OCI-LY3 (cell line): ENCODE results near the gene ATRN.

ENCODE experiments used
- H2AFZ ChIP-seq: fragments of 200-600, 300-600 bp; shearing (Covaris generic); 2 replicates; pipeline ENCODE4 v1.6.0; 2014; ENCODE audit warnings: antibody characterized with exemption, low read depth, low read length
- H3K27ac ChIP-seq: fragments of 200-600, 300-600 bp; sonication (generic); 2 replicates; pipeline ENCODE4 v1.5.1; 2014; ENCODE audit warnings: mild to moderate bottlenecking, low read length, moderate library complexity, mixed read lengths
- H3K27me3 ChIP-seq: fragments of 200-600, 300-600 bp; sonication (generic); 2 replicates; pipeline ENCODE4 v1.6.1; 2014; ENCODE audit warnings: low read depth, low read length, mixed read lengths
- H3K36me3 ChIP-seq: fragments of 200-600, 300-600 bp; sonication (generic); replicated peaks from 2 replicates; pipeline ENCODE3; 2014; ENCODE audit warnings: low read depth, low read length, mixed read lengths
- H3K4me1 ChIP-seq: fragments of 300-600, 200-600 bp; sonication (generic); 2 replicates; pipeline ENCODE4 v1.6.1; 2014; ENCODE audit warnings: low read length, mixed read lengths
- H3K4me2 ChIP-seq: fragments of 200-600, 300-600 bp; sonication (generic); 2 replicates; pipeline ENCODE4 v1.6.1; 2014; ENCODE audit warnings: low read length, mixed read lengths
- H3K4me3 ChIP-seq: fragments of 300-600, 200-600 bp; sonication (generic); 2 replicates; pipeline ENCODE4 v1.5.1; 2014; ENCODE audit warnings: antibody characterized with exemption, mild to moderate bottlenecking, low read length, moderate library complexity
- H3K79me2 ChIP-seq: fragments of 300-600, 200-600 bp; shearing (Covaris generic); 2 replicates; pipeline ENCODE4 v1.6.1; 2014; ENCODE audit warnings: mild to moderate bottlenecking, low read length, mixed read lengths
- H3K9ac ChIP-seq: fragments of 300-600, 200-600 bp; shearing (Covaris generic); 2 replicates; pipeline ENCODE4 v1.6.0; 2014; ENCODE audit warnings: mild to moderate bottlenecking, low read length, moderate library complexity
- H3K9me3 ChIP-seq: fragments of 200-600, 300-600 bp; shearing (Covaris generic); 2 replicates; pipeline ENCODE4 v1.6.1; 2014; ENCODE audit warnings: low read length, mixed read lengths; ENCODE audit not compliant: insufficient read depth
- H4K20me1 ChIP-seq: fragments of 200-600, 300-600 bp; sonication (generic); 2 replicates; pipeline ENCODE4 v1.6.1; 2016; ENCODE audit warnings: low read length, mixed read lengths; ENCODE audit not compliant: insufficient read depth
- CTCF ChIP-seq: fragments of 200-600, 300-600 bp; sonication (generic); IDR thresholded peaks from 2 replicates; pipeline ENCODE4 v1.5.1; 2014; ENCODE audit warnings: antibody characterized with exemption, low read length, low read depth
- EZH2phosphoT487 ChIP-seq: fragments of 200-600 bp; shearing (Covaris generic); IDR thresholded peaks from 2 replicates; pipeline ENCODE4 v1.6.1; 2018; ENCODE audit warnings: antibody characterized with exemption, mixed run types, low read depth

ATRN gene

GRCh38 chr20:3430376-3431069 lies 40.3 kb upstream of the ATRN start:
- Histone ChIP-seq H3K4me2 (peak overlapping the region; percentile 55; the same call in 1 of the 2 replicates), H3K4me1 (peaks cover 14% of the 10 kb centered on the region), H3K27me3 (no peaks in the 10 kb centered on the region), H2AFZ (no peak overlapping the region), H3K79me2 (no peaks in the 10 kb centered on the region), H3K4me3 (peak overlapping the region; percentile 35; the same call in 1 of the 2 replicates), H3K9me3 (no peaks in the 10 kb centered on the region), H3K27ac (no peak overlapping the region), H3K9ac (no peak overlapping the region), H4K20me1 (no peaks in the 10 kb centered on the region), H3K36me3 (no peaks in the 10 kb centered on the region)
- no peak for TF ChIP-seq CTCF
- no peak for TF ChIP-seq EZH2phosphoT487

- no peaks in the 10 kb centered on the region for H3K36me3 ChIP-seq
- H4K20me1 ChIP-seq = no peaks in the 10 kb centered on the region
Measured at GRCh38 chr20:3431109-3431508, 39.7 kb upstream of the ATRN start.

GRCh38 chr20:3432844-3433243 lies 38.0 kb upstream of the ATRN start:
- H3K27ac ChIP-seq = no peak overlapping the region
- no peak overlapping the region for H3K9ac ChIP-seq
- H2AFZ ChIP-seq = no peak overlapping the region
- TF ChIP-seq EZH2phosphoT487 = no peak
- no peak for TF ChIP-seq CTCF
- H3K4me3 ChIP-seq = no peak overlapping the region
- peaks cover 14% of the 10 kb centered on the region for H3K4me1 ChIP-seq
- H3K9me3 ChIP-seq = no peaks in the 10 kb centered on the region
- H3K79me2 ChIP-seq = no peaks in the 10 kb centered on the region
- H3K36me3 ChIP-seq = no peaks in the 10 kb centered on the region
- no peak overlapping the region for H3K4me2 ChIP-seq
- H4K20me1 ChIP-seq = no peaks in the 10 kb centered on the region
- H3K27me3 ChIP-seq = no peaks in the 10 kb centered on the region

More at GRCh38 chr20:3431109-3431508, 39.7 kb upstream of the ATRN start:
- no peak for TF ChIP-seq CTCF
- no peak for TF ChIP-seq EZH2phosphoT487
- H3K27me3 ChIP-seq = no peaks in the 10 kb centered on the region
- H3K27ac ChIP-seq = no peak overlapping the region
- H3K79me2 ChIP-seq = no peaks in the 10 kb centered on the region
- H3K4me2 ChIP-seq = no peak overlapping the region
- peaks cover 14% of the 10 kb centered on the region for H3K4me1 ChIP-seq
- H3K9ac ChIP-seq = no peak overlapping the region
- H3K4me3 ChIP-seq = no peak overlapping the region
- no peak overlapping the region for H2AFZ ChIP-seq
- H3K9me3 ChIP-seq = no peaks in the 10 kb centered on the region

GRCh38 chr20:3433744-3434143 lies 37.1 kb upstream of the ATRN start:
- H3K9ac ChIP-seq = no peak overlapping the region
- peaks cover 14% of the 10 kb centered on the region for H3K4me1 ChIP-seq
- TF ChIP-seq EZH2phosphoT487 (no peak), CTCF (no peak)
- H3K27ac ChIP-seq = no peak overlapping the region
- no peak overlapping the region for H3K4me2 ChIP-seq
- H3K9me3 ChIP-seq = no peaks in the 10 kb centered on the region
- no peaks in the 10 kb centered on the region for H4K20me1 ChIP-seq
- H3K79me2 ChIP-seq = no peaks in the 10 kb centered on the region
- H3K27me3 ChIP-seq = no peaks in the 10 kb centered on the region
- no peak overlapping the region for H2AFZ ChIP-seq
- H3K4me3 ChIP-seq = no peak overlapping the region
- H3K36me3 ChIP-seq = no peaks in the 10 kb centered on the region
